ENCODE measurements around the gene ADGRF4. TPM values are rescaled to one million over a fixed set of nuclear protein-coding genes. Genes with fewer than 3 reads are reported as not detected.

The ADGRF4 gene
- total RNA-seq, 1 experiment from 2014 or later = not detected

DNA sequence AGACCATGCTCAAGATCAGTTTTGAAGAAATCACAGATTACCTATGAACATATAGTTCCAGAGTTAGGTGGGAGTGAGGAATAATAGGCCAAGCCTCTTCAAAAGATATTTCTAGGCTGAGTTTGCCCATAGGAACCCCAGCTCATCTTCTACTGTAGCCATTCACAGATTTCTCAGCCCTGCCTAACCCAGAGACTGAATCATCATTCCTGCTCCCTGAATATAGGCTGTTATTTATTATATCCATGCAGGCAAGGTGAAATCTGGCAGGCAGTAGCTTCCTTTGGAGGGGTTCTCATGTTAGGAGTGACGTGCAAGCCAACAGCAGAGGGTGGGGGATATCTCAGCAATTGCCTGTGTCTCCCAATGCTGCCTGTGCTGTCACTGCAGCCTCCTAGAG is 25.6 kb upstream of the ADGRF4 start:
- Histone ChIP-seq H3K4ac (ENCODE audit: low read depth, low read length) (no peak overlapping the region), H3K27me3 (ENCODE audit: insufficient read depth, low read length) (no peaks in the 10 kb centered on the region), H3K27ac (ENCODE audit: insufficient read length, low read depth, low read length) (no peak overlapping the region), H4K91ac (ENCODE audit: insufficient read length, low read depth, low read length) (no peak overlapping the region), H3K56ac (ENCODE audit: insufficient read length, low read depth, low read length) (no peak overlapping the region), H3K18ac (ENCODE audit: insufficient read length, low read depth, low read length) (no peak overlapping the region), H4K5ac (ENCODE audit: insufficient read length, low read depth, low read length) (no peak overlapping the region), H2BK120ac (ENCODE audit: low read depth, low read length, poor library complexity, severe bottlenecking) (no peak overlapping the region), H3K9me3 (ENCODE audit: control insufficient read depth, low read depth, low read length) (no peaks in the 10 kb centered on the region), H3K79me1 (ENCODE audit: insufficient read depth, low read depth, low read length, poor library complexity, severe bottlenecking) (no peaks in the 10 kb centered on the region), H2AFZ (ENCODE audit: low read length) (no peak overlapping the region), H4K8ac (replicated peaks; ENCODE audit: insufficient read length, low read depth, low read length) (no peak overlapping the region), H3K23ac (ENCODE audit: insufficient read length, low read depth, low read length) (no peak overlapping the region), H4K20me1 (ENCODE audit: control insufficient read depth, insufficient read depth, insufficient read length) (no peaks in the 10 kb centered on the region), H2BK15ac (ENCODE audit: low read depth, low read length) (no peak overlapping the region), H3K14ac (ENCODE audit: insufficient read depth, low read length) (no peak overlapping the region), H3K79me2 (ENCODE audit: insufficient read depth, low read length) (no peaks in the 10 kb centered on the region), H2BK20ac (ENCODE audit: low read depth, low read length, poor library complexity, severe bottlenecking) (no peak overlapping the region), H2BK5ac (ENCODE audit: insufficient read length, low read length) (no peak overlapping the region), H3T11ph (ENCODE audit: low read length) (no peak overlapping the region), H2AK5ac (ENCODE audit: insufficient read length, low read length) (no peak overlapping the region), H2BK12ac (ENCODE audit: insufficient read length, low read depth, low read length) (no peak overlapping the region), H3K9ac (ENCODE audit: extremely low read depth, insufficient read length, low read length) (no peak overlapping the region), H3K23me2 (ENCODE audit: insufficient read length, low read depth, low read length, poor library complexity, severe bottlenecking) (no peaks in the 10 kb centered on the region), H3K4me2 (ENCODE audit: insufficient read depth, insufficient read length, low read length) (no peak overlapping the region), H3K4me1 (ENCODE audit: insufficient read depth, low read length) (0 out of 2 replicates have a peak, but pooled peaks cover 2% of the 10 kb centered on the region)
- peaks cover 26 to 31% of the 10 kb centered on the region in 2 experiments for H3K4me1 Mint-ChIP-seq
- TF ChIP-seq CTCF (conservative IDR thresholded peaks at IDR 0.05) = no peak
- no peaks in the 10 kb centered on the region for H3K27me3 Mint-ChIP-seq (ENCODE audit: low read depth)
- no peak overlapping the region for H3K27ac Mint-ChIP-seq
- no peak for DNase-seq
- no CpG with 5 or more reads among the region's 1 CpG for WGBS (ENCODE audit: extremely low coverage, insufficient read length, low lambda C conversion rate)
- H3K36me3 Mint-ChIP-seq (ENCODE audit: insufficient read depth in 1 of 3, low read depth in 3 of 3) = no peaks in the 10 kb centered on the region; a peak in 1 of 7 replicates
- H3K9me3 Mint-ChIP-seq = no peaks in the 10 kb centered on the region; a peak in 1 of 5 replicates
- H3K4me3 Mint-ChIP-seq = no peak overlapping the region

All from H9 (cell line).